Measurements from ENCODE around the gene GOLGA8A.
"Not testable (repeated sequence)": the region's sequence is repeated elsewhere in the genome, so short reads cannot be mapped to it uniquely, and the experiment has no call there.

The GOLGA8A gene, protein sequence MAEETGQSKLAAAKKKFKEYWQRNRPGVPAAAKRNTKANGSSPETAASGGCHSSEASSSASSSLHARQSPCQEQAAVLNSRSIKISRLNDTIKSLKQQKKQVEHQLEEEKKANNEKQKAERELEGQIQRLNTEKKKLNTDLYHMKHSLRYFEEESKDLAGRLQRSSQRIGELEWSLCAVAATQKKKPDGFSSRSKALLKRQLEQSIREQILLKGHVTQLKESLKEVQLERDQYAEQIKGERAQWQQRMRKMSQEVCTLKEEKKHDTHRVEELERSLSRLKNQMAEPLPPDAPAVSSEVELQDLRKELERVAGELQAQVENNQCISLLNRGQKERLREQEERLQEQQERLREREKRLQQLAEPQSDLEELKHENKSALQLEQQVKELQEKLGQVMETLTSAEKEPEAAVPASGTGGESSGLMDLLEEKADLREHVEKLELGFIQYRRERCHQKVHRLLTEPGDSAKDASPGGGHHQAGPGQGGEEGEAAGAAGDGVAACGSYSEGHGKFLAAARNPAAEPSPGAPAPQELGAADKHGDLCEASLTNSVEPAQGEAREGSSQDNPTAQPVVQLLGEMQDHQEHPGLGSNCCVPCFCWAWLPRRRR

DNA sequence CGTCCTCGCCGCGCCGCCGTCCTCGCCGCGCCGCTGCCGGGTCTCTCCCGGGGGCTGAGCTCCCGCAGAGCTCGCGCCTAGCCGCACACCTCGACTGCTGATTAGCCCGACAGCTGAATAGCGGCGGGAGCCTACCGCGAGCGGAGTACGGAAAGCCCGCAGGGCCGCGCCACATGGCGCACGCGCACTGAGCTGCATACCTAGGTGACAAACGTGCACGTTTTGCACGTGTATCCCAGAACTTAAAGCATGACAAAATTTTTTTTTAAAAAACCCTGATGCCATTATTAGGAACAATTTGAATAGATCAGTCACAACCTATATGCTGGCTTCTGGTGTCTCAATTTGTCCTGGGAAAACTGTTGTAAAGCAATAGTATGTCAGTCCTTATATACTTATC lies at the start of gene GOLGA8A:
GOLGA8A (minus strand) TSS at position 122 of the 400 bp plus-strand sequence. CDS start 48,117 bp downstream, outside the sequence.
- peak; percentile 61 to 71 (median 67) for DNase-seq (ENCODE audit: low read depth in 2 of 3, low spot score in 2 of 3)

DNA sequence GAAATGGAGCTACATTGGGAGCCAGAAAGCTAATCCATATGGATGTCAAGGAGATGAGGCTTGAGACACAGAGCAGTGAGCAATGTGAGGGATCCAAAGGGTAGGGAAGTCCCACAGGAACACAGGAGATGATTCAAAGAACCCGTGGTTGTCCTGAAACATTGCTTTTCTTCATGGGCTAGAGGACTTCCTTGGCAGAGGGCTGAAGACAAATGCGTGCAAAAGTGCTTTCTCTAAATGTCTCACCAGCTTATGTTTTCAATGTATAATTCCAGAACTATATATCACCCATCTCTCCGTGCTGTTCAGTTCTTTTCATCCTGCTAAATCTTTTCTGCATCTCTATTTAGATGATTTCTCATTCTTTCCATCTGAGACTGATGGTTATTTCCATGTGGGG lies 46.0 kb upstream of the GOLGA8A start:
- DNase-seq (ENCODE audit: low read depth in 2 of 3, low spot score in 2 of 3), result no peak

GRCh38 chr15:34481370-34481769 lies 43.8 kb upstream of the GOLGA8A start:
- no peak for DNase-seq (ENCODE audit: low read depth in 2 of 3, low spot score in 2 of 3)

- no peak for DNase-seq (ENCODE audit: low read depth in 2 of 3, low spot score in 2 of 3)
These were observed 36.2 kb upstream of the GOLGA8A start for GRCh38 chr15:34473840-34474239.

DNA sequence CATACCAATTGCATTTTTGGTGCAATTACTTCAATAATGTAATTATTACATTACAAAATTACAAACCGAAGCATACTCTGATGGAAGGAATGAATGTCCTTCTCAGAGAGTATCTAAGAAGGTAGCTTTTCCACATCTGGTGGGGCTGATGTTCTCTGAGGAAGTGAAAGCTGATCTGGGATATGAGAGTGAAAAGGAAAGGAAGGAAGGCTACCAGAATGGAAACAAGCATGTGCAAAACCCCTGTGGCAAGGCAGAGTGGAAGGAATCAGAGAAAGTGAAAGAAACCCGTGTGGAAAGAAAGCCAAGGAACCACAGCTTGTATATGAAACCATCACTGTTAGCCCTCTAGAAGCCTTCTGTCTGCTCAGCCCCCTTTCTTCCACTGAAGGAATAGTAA lies 35.3 kb upstream of the GOLGA8A start:
- no peak for DNase-seq (ENCODE audit: low read depth in 2 of 3, low spot score in 2 of 3)

- no peak for DNase-seq (ENCODE audit: low read depth in 2 of 3, low spot score in 2 of 3)
These were observed 33.3 kb upstream of the GOLGA8A start for GRCh38 chr15:34470892-34471291.

DNA sequence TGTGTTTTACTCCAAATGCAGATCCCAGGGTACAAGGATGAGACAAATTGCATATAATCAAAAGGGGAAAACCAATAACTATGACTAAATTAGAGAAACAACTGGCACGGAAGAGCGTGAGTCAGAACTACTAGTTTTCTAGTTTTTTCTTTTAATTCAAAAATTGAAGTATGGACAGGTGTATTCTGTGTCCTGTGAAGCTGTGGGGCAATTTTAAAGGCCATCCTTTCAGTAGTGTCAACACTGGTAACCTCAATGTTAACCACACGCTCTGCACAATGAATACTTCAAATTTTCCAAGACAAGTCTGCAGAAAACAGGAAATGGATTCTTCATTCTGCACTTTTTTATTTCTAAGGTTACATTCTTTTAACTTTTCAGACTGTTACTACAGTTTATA lies 32.5 kb upstream of the GOLGA8A start:
- no peak for DNase-seq (ENCODE audit: low read depth in 2 of 3, low spot score in 2 of 3)

DNA sequence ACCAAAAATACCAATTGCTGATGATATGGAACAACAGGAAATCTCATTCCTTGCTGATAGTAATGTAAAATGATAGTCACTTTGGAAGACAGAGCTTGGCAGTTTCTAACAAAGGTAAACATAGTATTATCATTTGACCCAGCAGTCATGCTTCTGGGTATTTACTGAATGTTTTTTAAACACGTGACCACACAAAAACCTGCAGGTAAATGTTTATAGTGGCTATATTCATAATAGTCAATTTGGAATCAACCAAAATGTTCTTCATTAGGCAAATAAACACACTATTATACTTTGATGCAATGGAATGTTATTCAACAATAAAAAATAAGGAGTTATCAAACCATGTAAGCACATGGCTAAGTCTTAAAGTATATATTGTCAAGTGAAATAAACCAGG lies 24.1 kb upstream of the GOLGA8A start:
- DNase-seq (ENCODE audit: low read depth in 2 of 3, low spot score in 2 of 3), result no peak

DNA sequence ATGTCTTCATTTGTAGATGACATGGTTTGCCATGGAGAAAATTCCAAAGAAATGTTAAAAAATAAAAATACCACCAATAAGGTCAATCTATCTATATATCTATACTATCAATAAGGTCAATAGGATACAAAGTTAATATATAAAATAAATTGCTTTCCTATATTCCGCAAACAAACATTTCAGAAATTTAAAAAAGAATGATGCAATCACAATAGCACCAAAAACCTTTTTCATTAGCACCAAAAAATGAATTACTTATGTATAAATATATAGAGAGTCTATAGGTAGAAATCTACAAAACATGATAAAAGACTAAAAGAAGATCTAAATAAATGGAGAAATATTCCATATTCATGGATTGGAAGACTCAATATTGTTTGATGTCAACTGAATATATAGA lies 22.8 kb upstream of the GOLGA8A start:
- no peak for DNase-seq (ENCODE audit: low read depth in 2 of 3, low spot score in 2 of 3)

DNA sequence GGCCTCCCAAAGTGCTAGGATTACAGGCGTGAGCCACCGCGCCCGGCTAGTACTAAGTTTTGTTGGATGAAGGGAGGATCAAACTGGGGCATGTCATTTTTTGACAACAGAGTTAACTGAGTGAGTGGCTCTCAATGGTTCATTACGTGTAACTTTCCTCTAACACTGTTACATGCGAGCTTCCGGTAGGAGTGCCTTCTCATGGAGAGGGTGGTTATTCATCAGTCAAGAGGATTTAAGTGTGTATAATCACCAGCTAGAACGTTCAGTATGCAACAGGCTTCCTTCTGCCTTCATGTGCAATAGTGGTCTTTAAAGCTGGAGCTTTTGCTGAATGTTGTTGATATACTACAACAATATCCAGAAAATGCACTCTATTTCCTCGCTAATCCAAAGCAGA lies 19.1 kb upstream of the GOLGA8A start:
- DNase-seq (ENCODE audit: low read depth in 2 of 3, low spot score in 2 of 3), result no peak

DNA sequence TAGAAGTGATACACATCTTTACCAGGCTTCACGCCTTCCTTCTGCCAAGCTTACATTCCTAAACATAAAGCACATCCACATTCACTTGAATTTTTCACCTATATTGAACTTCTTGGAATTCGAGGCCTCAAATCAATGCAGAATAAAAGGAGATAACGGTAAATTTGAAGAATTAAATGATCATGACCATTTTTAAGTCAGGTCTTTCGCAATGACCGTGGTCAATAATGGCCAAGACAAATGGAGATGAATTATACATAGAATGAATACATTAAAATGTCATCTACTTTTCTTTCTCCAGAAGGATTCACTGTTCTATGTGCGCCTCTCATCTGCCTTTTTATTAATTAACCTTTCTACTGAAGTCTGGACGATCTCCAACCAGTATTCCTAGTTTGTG lies 5.3 kb upstream of the GOLGA8A start:
- no peak for DNase-seq (ENCODE audit: low read depth in 2 of 3, low spot score in 2 of 3)

DNA sequence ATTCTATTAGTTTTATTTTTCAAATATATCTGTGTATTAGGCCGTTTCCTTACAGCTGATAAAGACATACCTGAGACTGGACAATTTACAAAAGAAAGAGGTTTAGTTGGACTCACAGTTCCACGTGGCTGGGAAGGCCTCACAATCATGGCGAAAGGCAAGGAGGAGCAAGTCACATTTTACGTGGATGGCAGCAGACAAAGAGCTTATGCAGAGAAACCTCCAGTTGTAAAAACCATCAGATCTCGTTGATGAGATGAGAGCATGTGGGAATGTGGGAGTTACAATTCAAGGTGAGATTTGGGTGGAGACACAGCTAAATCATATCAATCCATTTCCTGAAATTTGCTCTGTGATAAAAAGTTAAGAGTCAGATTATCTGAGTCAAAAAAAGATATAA lies 2.3 kb upstream of the GOLGA8A start:
- no peak for DNase-seq (ENCODE audit: low read depth in 2 of 3, low spot score in 2 of 3)

GRCh38 chr15:34436956-34437442 lies 609 bp downstream of the GOLGA8A start:
- peak in 2 of 3 experiments; percentile 25 to 45 for DNase-seq (ENCODE audit: low read depth in 2 of 3, low spot score in 2 of 3)

GRCh38 chr15:34436126-34436955 lies 1.3 kb downstream of the GOLGA8A start:
- no peak for DNase-seq (ENCODE audit: low read depth in 2 of 3, low spot score in 2 of 3)

GRCh38 chr15:34435658-34436057 lies 1.9 kb downstream of the GOLGA8A start:
- no peak for DNase-seq (ENCODE audit: low read depth in 2 of 3, low spot score in 2 of 3)

DNA sequence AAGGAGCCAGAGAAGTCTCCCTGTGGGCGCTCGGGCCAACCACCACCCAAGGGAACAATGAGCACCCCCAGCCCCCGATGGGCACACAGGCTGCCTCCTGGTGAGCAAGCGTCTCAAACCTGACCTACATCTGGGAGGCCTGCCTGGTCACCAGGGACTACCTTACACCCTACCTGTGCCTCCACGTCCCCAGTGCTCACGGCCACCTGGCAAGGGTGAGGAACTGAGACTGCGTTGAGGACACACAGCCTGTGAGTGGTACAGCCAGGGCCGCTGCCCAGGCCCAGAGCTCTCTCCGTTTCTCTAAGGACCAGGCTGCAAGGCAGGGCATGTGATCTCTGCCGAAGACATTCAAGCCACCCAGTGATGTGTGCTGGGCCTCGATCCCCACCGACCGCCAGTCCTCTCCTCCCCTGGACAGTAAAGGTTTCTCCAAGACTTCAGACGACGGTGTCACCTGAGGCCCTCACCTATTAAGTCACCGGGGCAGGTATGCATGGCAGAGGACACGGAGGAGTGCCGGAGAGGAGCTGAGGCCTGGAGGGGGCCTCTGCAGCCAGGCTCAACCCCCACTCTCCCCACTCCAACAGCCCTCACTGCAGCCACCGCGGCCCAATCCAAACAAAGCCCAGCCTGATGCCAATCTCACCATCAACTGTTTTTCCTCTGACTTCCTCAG lies 2.8 kb downstream of the GOLGA8A start:
- DNase-seq (ENCODE audit: low read depth in 2 of 3, low spot score in 2 of 3), result no peak

GRCh38 chr15:34433956-34434626 lies 3.5 kb downstream of the GOLGA8A start:
- not testable (repeated sequence) for DNase-seq (ENCODE audit: low read depth in 2 of 3, low spot score in 2 of 3)

- not testable (repeated sequence) for DNase-seq (ENCODE audit: low read depth in 2 of 3, low spot score in 2 of 3)
These were observed 7.0 kb downstream of the GOLGA8A start for GRCh38 chr15:34430642-34431041.

DNA sequence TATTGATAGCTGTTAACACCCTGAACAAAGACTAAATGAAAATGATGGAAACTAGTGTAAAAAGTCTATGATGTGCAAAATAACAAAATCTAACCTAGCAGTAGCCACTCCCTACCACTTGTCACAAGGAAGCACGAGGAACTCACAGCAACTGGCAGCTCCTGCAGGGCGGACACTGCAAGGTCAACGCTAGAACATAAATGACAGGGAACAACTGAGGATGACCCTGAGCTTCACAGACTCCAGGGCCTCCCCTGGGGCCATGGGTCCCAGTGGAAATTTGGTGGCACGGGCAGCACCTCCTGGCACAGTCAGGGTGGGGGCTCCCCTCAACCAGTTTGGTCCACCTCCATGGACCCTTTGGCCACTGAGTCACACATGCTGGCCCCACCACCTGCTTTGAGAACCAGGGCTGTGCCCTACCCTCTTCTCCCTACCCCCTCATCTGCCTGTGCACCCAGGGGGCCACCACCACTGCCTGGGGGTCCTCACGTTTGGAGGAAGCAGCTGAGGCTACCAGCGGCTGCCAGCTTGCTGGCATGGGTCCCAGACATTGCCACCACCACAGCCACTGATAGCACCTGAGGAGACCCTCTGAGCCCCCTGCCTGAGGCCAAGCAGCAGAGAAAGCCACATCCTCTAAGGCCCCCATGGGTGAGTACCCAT lies 14.1 kb downstream of the GOLGA8A start:
- not testable (repeated sequence) for DNase-seq (ENCODE audit: low read depth in 2 of 3, low spot score in 2 of 3)

DNA sequence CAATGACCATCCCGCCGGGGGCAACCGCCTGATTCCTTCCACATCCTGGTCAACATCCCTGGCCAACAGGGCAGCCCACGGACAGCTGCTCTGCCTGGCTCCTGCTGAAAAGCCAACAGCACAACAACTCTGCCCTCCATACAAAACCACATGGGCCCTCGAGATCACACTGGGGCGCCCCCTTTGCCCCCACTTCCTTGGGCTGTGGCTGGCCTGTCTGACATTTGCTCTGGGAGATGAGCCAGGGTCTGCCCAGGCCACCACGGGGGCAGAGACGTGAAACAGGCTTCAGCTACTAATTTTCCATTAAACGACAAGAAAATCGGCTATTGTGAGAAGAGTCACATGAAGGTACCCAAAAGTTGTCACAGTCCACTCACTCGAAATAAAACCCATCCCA lies 16.7 kb downstream of the GOLGA8A start:
- DNase-seq (ENCODE audit: low read depth in 2 of 3, low spot score in 2 of 3), result not testable (repeated sequence)

All from activated CD8-positive, alpha-beta memory T cell treated with anti-CD3 and anti-CD28 coated beads for 48 hours (primary cell).